BLaER1 treated with 17β-estradiol and CSF1 and Interleukin-3, amounts not matched to agents 10 nM and 100 nM (cell line): ENCODE measurements around the gene CUX1.

Source experiments
- H3K27ac ChIP-seq, 11 experiments: shearing (Covaris generic); formaldehyde crosslinking; 2 replicates each; pipeline ENCODE4 v1.8.1; 2022
- H3K27me3 ChIP-seq, 11 experiments: shearing (Covaris generic); formaldehyde crosslinking; 2 replicates each; pipeline ENCODE4 v1.8.1; 2022
- H3K36me3 ChIP-seq, 11 experiments: shearing (Covaris generic); formaldehyde crosslinking; 2 replicates each; pipeline ENCODE4 v1.8.1; 2022
- H3K4me1 ChIP-seq, 10 experiments: shearing (Covaris generic); formaldehyde crosslinking; 2 replicates each; pipeline ENCODE4 v1.8.1; 2022
- H3K4me2 ChIP-seq, 11 experiments: shearing (Covaris generic); formaldehyde crosslinking; 2 replicates each; pipeline ENCODE4 v1.8.1; 2022
- H3K4me3 ChIP-seq, 10 experiments: shearing (Covaris generic); formaldehyde crosslinking; 2 replicates each; pipeline ENCODE4 v1.8.1; 2022
- H3K9ac ChIP-seq, 11 experiments: shearing (Covaris generic); formaldehyde crosslinking; 2 replicates each; pipeline ENCODE4 v1.8.1; 2022
- H3K9me3 ChIP-seq, 11 experiments: shearing (Covaris generic); formaldehyde crosslinking; replicated peaks in 1 of 11; 2 replicates each; pipeline ENCODE4 v1.8.1; 2022
- H4K20me1 ChIP-seq, 11 experiments: shearing (Covaris generic); formaldehyde crosslinking; 2 replicates each; pipeline ENCODE4 v1.8.1; 2022
- Cebpa-rat ChIP-seq, 11 experiments: shearing (Covaris generic); IDR thresholded peaks; 2 replicates each; pipeline ENCODE4 v1.8.1; 2022

The CUX1 gene

GRCh38 chr7:101945034-101945758 is 127.8 kb downstream of the CUX1 start:
- no peaks in the 10 kb centered on the region for H3K9me3 ChIP-seq
- H3K9ac ChIP-seq = 0 out of 22 replicates have a peak overlapping the region, but pooled peaks of 2 of the 11 experiments have one; percentile 30 to 32
- H3K27me3 ChIP-seq = no peaks in the 10 kb centered on the region
- H3K27ac ChIP-seq = peak overlapping the region in 4 of 11 experiments; percentile 25 to 55 (median 42); a peak in 5 of 22 replicates
- no peak overlapping the region for H3K4me3 ChIP-seq
- H3K36me3 ChIP-seq = peaks cover 0 to 22% (median 10%) of the 10 kb centered on the region in 11 experiments; a peak in 9 of 22 replicates
- TF ChIP-seq Cebpa-rat (IDR thresholded peaks at IDR 0.05) = no peak
- peaks cover 89 to 100% (median 97%) of the 10 kb centered on the region in 10 experiments for H3K4me1 ChIP-seq
- peaks cover 55 to 100% (median 83%) of the 10 kb centered on the region in 11 experiments for H4K20me1 ChIP-seq
- peak overlapping the region; percentile 58 to 90 (median 73) for H3K4me2 ChIP-seq

- H3K27me3 ChIP-seq = no peaks in the 10 kb centered on the region
- peak overlapping the region in 6 of 11 experiments; percentile 4 to 34 (median 18); a peak in 6 of 22 replicates for H3K9ac ChIP-seq
- no peak for TF ChIP-seq Cebpa-rat (IDR thresholded peaks at IDR 0.05)
- peak overlapping the region in 7 of 11 experiments; percentile 5 to 54 (median 25); a peak in 11 of 22 replicates for H3K27ac ChIP-seq
- peaks cover 82 to 100% (median 93%) of the 10 kb centered on the region in 10 experiments for H3K4me1 ChIP-seq
- H4K20me1 ChIP-seq = peaks cover 31 to 99% (median 68%) of the 10 kb centered on the region in 11 experiments; a peak in 20 of 22 replicates
- no peaks in the 10 kb centered on the region; a peak in 1 of 22 replicates for H3K9me3 ChIP-seq
- 0 out of 20 replicates have a peak overlapping the region, but pooled peaks of 1 of the 10 experiments have one; percentile 4 for H3K4me3 ChIP-seq
- peaks cover 0 to 44% (median 29%) of the 10 kb centered on the region in 11 experiments; a peak in 15 of 22 replicates for H3K36me3 ChIP-seq
- H3K4me2 ChIP-seq = peak overlapping the region; percentile 61 to 90 (median 73)
These were observed 130.5 kb downstream of the CUX1 start for GRCh38 chr7:101947899-101948298.

DNA sequence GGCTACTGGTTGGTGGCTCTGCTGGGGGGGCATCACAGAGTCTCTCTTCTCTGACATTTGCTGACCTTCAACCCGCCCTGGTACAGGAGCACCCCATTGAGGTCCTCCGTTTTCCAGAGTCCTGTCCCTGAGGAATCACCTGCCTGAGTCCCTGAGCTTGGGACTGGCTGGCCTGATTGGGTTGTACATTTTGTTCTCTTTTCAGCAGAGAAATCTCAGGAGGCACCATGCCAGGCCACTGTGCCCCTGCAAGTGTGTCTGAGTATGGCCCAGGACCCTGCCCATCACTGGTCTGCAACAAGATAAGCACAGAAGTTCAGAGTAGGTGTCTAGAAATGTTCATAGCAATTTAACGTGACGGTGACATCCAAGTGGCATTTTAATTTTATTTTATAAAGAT is 131.2 kb downstream of the CUX1 start:
- Histone ChIP-seq H3K27me3 (no peaks in the 10 kb centered on the region), H3K4me1 (peaks cover 82 to 100% (median 93%) of the 10 kb centered on the region in 10 experiments), H3K4me2 (peak overlapping the region in 10 of 11 experiments; percentile 61 to 90 (median 74); a peak in 15 of 22 replicates), H3K36me3 (peaks cover 0 to 52% (median 28%) of the 10 kb centered on the region in 11 experiments; a peak in 15 of 22 replicates), H3K9ac (peak overlapping the region in 2 of 11 experiments; percentile 4 to 25; a peak in 2 of 22 replicates), H4K20me1 (peaks cover 27 to 99% (median 64%) of the 10 kb centered on the region in 11 experiments; a peak in 20 of 22 replicates), H3K4me3 (no peak overlapping the region), H3K27ac (peak overlapping the region in 9 of 11 experiments; percentile 0 to 54 (median 25); a peak in 13 of 22 replicates), H3K9me3 (no peaks in the 10 kb centered on the region; a peak in 1 of 22 replicates)
- no peak for TF ChIP-seq Cebpa-rat (IDR thresholded peaks at IDR 0.05)

DNA sequence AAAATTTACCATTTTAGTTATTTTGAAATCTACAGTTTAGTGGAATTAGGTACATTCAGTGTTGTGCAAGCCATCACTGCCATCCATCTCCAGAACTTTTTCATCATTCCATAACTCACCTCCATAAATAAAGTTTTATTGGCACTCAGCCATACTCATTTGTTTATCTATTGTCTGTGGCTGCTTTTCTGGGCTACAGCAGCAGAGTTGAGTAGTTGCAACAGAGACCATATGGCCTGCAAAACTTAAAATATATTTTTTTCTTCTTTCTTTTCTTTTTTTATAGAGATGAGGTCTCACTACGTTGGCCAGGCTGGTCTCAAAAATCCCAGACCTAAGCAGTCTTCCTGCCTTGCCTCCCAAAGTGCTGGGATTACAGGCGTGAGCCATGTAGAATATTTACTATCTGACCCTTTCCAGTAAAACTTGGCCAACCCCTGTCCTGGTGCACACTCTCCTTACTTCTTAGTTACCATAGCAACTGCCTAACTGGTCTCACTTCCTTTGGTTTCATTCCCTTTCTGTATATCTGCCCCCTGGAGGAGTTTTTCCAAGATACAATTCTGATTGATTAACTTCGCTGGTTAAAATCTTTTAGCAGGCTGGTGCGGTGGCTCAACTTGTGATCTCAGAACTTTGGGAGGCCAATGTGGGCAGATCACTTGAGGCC is 133.2 kb downstream of the CUX1 start:
- H4K20me1 ChIP-seq = peaks cover 24 to 99% (median 64%) of the 10 kb centered on the region in 11 experiments; a peak in 19 of 22 replicates
- H3K27ac ChIP-seq = peak overlapping the region in 2 of 11 experiments; percentile 79 to 85; a peak in 3 of 22 replicates
- TF ChIP-seq Cebpa-rat (IDR thresholded peaks at IDR 0.05) = no peak
- no peaks in the 10 kb centered on the region; a peak in 1 of 22 replicates for H3K9me3 ChIP-seq
- H3K4me3 ChIP-seq = no peak overlapping the region
- H3K36me3 ChIP-seq = peaks cover 0 to 56% (median 34%) of the 10 kb centered on the region in 11 experiments; a peak in 15 of 22 replicates
- no peaks in the 10 kb centered on the region for H3K27me3 ChIP-seq
- peaks cover 82 to 100% (median 93%) of the 10 kb centered on the region in 10 experiments for H3K4me1 ChIP-seq
- no peak overlapping the region for H3K9ac ChIP-seq
- H3K4me2 ChIP-seq = peak overlapping the region in 7 of 11 experiments; percentile 1 to 96 (median 20); a peak in 9 of 22 replicates

DNA sequence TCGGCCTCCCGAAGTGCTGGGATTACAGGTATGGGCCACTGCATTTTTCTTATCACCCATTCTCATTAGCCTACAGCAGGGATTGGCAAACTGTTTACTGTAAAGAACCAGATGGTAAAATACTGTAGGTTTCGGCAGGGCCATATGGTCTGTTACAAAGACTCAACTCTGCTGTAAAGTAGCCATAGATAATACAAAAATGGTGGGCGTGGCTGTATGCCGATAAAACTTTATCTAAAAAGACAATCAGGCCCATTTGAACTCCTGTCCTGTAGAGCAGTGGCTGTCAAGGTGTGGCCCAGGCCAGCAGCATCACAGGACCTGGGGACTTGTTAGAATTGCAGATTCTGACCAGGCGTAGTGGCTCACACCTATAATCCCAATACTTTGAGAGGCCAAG is 134.3 kb downstream of the CUX1 start:
- H3K36me3 ChIP-seq = peaks cover 0 to 56% (median 34%) of the 10 kb centered on the region in 11 experiments; a peak in 15 of 22 replicates
- peaks cover 23 to 99% (median 64%) of the 10 kb centered on the region in 11 experiments; a peak in 19 of 22 replicates for H4K20me1 ChIP-seq
- TF ChIP-seq Cebpa-rat (IDR thresholded peaks at IDR 0.05) = no peak
- H3K9ac ChIP-seq = no peak overlapping the region
- no peaks in the 10 kb centered on the region for H3K27me3 ChIP-seq
- peak overlapping the region in 7 of 11 experiments; percentile 47 to 96 (median 71); a peak in 6 of 22 replicates for H3K4me2 ChIP-seq
- peak overlapping the region in 2 of 11 experiments; percentile 79 to 85; a peak in 3 of 22 replicates for H3K27ac ChIP-seq
- H3K4me3 ChIP-seq = no peak overlapping the region
- no peaks in the 10 kb centered on the region; a peak in 1 of 22 replicates for H3K9me3 ChIP-seq
- peaks cover 79 to 100% (median 91%) of the 10 kb centered on the region in 10 experiments for H3K4me1 ChIP-seq

DNA sequence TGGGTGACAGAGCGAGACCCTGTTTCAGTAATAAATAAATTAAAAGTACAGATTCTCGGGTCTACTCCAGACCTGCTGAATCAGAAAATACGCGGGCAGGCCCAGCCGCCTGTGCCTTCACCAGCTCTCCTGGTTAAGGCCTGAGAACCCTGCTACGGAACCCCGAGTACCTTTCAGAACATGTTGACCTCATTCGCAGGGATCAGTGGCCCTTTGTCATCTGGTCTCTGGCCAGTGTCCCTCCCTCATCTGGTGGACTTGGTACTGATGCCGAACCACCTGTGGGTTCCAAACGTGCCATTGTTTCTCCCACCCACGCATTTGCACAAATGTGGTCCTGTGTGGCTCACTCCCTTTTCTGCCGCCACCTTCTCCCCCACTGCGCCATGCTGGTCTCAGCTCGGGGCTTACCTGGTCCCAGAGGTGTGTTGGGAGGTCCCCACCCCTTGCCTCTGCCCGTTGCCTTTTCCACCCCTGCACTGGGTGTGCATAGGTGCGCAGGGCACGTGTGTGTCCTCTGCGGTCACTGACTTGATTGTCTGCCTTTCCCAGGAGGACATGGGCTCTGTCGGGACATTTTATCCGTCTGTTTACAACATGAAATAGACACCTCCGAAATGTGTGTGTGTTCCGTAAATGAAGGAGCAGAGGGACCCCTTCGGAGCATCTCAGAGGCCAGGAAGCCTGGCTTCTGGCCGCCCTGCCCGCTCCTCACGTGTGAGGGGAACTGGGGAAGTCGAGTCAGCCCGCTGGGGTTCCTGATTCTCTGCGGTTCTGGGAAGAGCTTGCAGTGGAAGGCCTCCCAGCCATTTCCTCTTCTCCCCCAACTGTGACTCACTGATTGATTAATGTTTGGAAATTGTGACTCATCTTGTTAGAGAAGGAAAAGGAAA is 135.2 kb downstream of the CUX1 start:
- Histone ChIP-seq H3K27ac (peak overlapping the region in 10 of 11 experiments; percentile 21 to 85 (median 44); a peak in 15 of 22 replicates), H4K20me1 (peaks cover 16 to 99% (median 64%) of the 10 kb centered on the region in 11 experiments; a peak in 19 of 22 replicates), H3K9me3 (no peaks in the 10 kb centered on the region; a peak in 1 of 22 replicates), H3K4me2 (peak overlapping the region; percentile 47 to 96 (median 71)), H3K4me3 (peak overlapping the region in 1 of 10 experiments; percentile 16; a peak in 1 of 20 replicates), H3K9ac (peak overlapping the region in 4 of 11 experiments; percentile 43 to 72 (median 68); a peak in 8 of 22 replicates), H3K36me3 (peaks cover 0 to 56% (median 34%) of the 10 kb centered on the region in 11 experiments; a peak in 15 of 22 replicates), H3K4me1 (peaks cover 79 to 100% (median 91%) of the 10 kb centered on the region in 10 experiments), H3K27me3 (no peaks in the 10 kb centered on the region)
- TF ChIP-seq Cebpa-rat (IDR thresholded peaks at IDR 0.05) = no peak

DNA sequence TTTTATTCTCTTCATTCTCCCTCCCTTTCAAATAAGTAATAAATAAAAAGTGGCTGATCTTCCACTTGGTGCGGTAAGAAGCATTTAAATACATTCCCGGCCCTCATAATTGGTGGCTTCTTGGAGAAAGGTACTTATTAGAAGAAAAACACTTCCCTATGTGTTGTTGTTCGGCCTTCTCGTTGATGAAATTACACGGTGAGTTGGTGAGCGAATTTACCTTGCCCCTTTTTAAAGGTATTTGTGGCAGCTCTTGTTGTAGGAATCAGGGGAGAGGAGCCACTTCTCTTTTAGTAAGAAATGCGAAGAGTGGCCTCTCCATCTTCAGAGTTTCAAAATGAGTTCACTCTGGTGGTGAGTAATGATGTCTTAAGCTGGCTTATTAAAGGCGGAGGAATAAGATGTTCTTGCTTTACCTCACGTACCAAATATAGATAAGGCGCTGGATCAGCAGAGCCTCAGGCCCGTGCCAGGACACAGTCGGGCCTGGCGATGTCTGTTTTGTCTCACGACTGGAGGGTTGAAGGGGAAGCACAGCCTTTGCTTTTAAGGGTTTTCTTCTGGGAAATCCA is 135.9 kb downstream of the CUX1 start:
- H4K20me1 ChIP-seq = peaks cover 10 to 99% (median 64%) of the 10 kb centered on the region in 11 experiments; a peak in 19 of 22 replicates
- H3K27me3 ChIP-seq = no peaks in the 10 kb centered on the region
- H3K9ac ChIP-seq = peak overlapping the region in 5 of 11 experiments; percentile 37 to 72 (median 66); a peak in 7 of 22 replicates
- no peaks in the 10 kb centered on the region; a peak in 1 of 22 replicates for H3K9me3 ChIP-seq
- peak overlapping the region in 10 of 11 experiments; percentile 21 to 85 (median 44); a peak in 17 of 22 replicates for H3K27ac ChIP-seq
- peak overlapping the region in 2 of 10 experiments; percentile 7 to 16; a peak in 2 of 20 replicates for H3K4me3 ChIP-seq
- peaks cover 0 to 56% (median 34%) of the 10 kb centered on the region in 11 experiments; a peak in 15 of 22 replicates for H3K36me3 ChIP-seq
- peak overlapping the region; percentile 47 to 96 (median 71) for H3K4me2 ChIP-seq
- TF ChIP-seq Cebpa-rat (IDR thresholded peaks at IDR 0.05) = no peak
- peaks cover 79 to 100% (median 91%) of the 10 kb centered on the region in 10 experiments for H3K4me1 ChIP-seq
